GM12873 (cell line): Measurements from ENCODE around the gene MALT1.

Source experiments
- TF ChIP-seq, protein P1 (sequence below): IDR thresholded peaks from 2 replicates; pipeline ENCODE4 v1.5.1; 2012; ENCODE audit warnings: low read depth, mild to moderate bottlenecking, moderate library complexity, low read length, control low read depth; ENCODE audit not compliant: insufficient read depth; ENCODE audit errors: missing control alignments

MALT1 gene

GRCh38 chr18:58781627-58782194 lies 110.4 kb downstream of the MALT1 start:
- TF ChIP-seq, protein P1, sequence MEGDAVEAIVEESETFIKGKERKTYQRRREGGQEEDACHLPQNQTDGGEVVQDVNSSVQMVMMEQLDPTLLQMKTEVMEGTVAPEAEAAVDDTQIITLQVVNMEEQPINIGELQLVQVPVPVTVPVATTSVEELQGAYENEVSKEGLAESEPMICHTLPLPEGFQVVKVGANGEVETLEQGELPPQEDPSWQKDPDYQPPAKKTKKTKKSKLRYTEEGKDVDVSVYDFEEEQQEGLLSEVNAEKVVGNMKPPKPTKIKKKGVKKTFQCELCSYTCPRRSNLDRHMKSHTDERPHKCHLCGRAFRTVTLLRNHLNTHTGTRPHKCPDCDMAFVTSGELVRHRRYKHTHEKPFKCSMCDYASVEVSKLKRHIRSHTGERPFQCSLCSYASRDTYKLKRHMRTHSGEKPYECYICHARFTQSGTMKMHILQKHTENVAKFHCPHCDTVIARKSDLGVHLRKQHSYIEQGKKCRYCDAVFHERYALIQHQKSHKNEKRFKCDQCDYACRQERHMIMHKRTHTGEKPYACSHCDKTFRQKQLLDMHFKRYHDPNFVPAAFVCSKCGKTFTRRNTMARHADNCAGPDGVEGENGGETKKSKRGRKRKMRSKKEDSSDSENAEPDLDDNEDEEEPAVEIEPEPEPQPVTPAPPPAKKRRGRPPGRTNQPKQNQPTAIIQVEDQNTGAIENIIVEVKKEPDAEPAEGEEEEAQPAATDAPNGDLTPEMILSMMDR = peak; percentile 89

GRCh38 chr18:58784601-58785137 lies 113.4 kb downstream of the MALT1 start:
- TF ChIP-seq, protein P1 = no peak

GRCh38 chr18:58785171-58785805 lies 114.0 kb downstream of the MALT1 start:
- TF ChIP-seq, protein P1 = no peak

DNA sequence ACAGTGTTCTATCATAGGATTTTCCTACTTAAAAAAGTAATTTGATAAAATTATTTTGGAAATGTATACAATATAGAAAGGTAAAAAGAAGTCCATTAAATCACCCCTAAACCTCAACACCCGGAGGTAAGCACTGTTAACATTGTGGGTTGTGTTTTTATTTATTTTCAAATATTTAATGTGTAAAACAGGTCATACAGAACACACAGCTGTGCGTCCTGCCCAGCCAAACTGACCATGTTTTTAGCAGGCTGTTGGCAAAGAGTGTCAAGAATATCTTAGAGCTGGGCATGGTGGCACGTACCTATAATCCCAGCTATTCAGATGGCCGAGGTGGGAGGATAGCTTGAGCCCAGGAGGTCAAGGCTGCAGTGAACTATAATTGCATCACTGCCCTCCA lies 114.6 kb downstream of the MALT1 start:
- TF ChIP-seq, protein P1 = no peak

- TF ChIP-seq, protein P1 = no peak
Measured at GRCh38 chr18:58787536-58788149, 116.4 kb downstream of the MALT1 start.

DNA sequence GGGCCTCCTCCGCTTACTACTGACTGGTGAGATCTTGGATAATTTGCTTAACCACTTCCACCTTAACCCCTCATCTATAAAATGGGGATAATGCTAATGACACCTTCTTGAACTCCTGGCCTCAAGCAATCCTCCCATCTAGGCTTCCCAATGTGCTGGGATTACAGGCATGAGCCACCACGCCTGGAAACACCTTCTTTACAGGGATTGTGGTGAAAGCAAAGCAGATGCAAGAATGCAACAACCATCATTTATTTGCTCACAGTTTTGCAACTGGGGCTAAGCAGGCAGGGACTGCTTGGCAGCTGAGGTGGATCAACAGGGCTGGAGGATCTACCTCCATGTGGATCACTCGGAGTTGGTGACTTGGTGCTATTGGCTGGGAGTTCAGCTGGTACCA lies 117.2 kb downstream of the MALT1 start:
- TF ChIP-seq, protein P1 = no peak

DNA sequence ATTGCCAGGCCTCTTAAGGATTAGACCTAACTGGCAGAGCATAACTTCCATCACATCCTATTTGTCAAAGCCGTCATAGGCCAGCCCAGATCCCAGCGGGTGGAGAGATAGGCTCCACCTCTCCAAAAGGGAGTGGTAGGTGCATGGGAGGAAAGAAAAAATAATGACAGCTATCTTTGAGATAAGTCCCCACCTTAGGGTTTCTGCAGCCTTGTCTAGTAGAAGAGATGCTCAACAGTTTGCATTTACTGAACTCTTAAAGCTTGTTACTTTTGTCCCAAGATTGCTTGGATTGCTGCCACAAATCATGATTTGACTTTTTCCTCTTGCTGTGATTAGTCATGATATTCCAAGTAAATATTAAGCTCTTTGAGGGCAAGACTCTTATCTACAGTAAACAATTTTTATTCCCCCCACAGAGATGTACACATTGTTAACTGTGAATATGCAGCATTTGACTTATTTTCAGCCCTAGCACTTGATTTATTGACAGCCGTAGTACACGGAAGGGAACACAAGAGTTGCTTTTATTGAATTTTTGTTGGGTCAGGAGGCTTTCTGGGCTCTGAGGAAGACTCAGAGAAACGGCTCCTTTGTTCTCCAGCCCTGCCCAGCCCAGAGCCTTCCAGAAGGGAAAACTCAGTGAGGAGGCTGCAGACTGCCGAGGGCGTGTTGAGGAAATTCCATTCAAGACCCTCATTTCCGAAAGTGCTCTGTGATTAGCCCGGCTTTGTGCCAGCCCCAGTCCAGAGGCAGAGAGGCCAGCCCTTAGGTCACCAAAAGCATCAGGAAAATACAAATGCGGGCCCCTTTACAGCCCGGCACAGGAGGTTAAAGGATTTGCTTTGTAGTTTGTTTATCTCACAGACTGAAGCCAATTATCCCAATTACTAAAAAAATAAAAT lies 118.0 kb downstream of the MALT1 start:
- TF ChIP-seq, protein P1 = no peak
